ENCODE data around the gene RAB6B. TPM values are rescaled to one million over a fixed set of nuclear protein-coding genes. Genes with fewer than 3 reads are reported as not detected.

Gene RAB6B
- total and polyA plus RNA-seq, 2 of the 8 experiments (the other 6 are each of a cell fraction or from before 2014, with no cell fraction given), result 7.9 to 15.6 TPM

- CTCF ChIA-PET (ENCODE audit: partially characterized antibody), result interaction anchor here (0.6 to 1.5 kb wide), 11 partner anchors 8 to 737 kb away, joined by 3 to 9 read pairs (median 3); no protein-coding TSS in a partner anchor
- no peak overlapping the region for H3K9ac ChIP-seq (replicated peaks in 1 of 4; ENCODE audit: extremely low read depth in 1 of 4, low read depth in 3 of 4, low read length in 3 of 4)
- no peak overlapping the region for H2AFZ ChIP-seq (ENCODE audit: low read length)
- no peak overlapping the region for H3K4ac ChIP-seq (replicated peaks; ENCODE audit: insufficient read length, low read depth, low read length)
- POLR2A ChIA-PET (ENCODE audit: partially characterized antibody), result no interaction called here
- H3K4me2 ChIP-seq (ENCODE audit: insufficient read depth in 1 of 2, low read depth in 2 of 2, low read length in 2 of 2), result no peak overlapping the region
- H2BK120ac ChIP-seq (replicated peaks; ENCODE audit: low read depth, low read length), result no peak overlapping the region
- H3K14ac ChIP-seq (ENCODE audit: insufficient read length), result no peak overlapping the region
- H4K8ac ChIP-seq (ENCODE audit: extremely low read depth, insufficient read depth, low read length), result no peak overlapping the region
- H3K4me3 ChIP-seq (ENCODE audit: extremely low read depth in 1 of 4, insufficient read depth in 2 of 4, low read depth in 3 of 4, low read length in 4 of 4), result no peak overlapping the region
- H3K23ac ChIP-seq (ENCODE audit: insufficient read length), result no peak overlapping the region
- no peaks in the 10 kb centered on the region for H3K79me1 ChIP-seq (ENCODE audit: low read depth, low read length)
- FAIRE-seq, result no peak
- TF ChIP-seq ZNF274 (IDR thresholded peaks at IDR 0.05; ENCODE audit: borderline replicate concordance, extremely low read depth, low read length) (no peak), SIRT6 (IDR thresholded peaks at IDR 0.05; ENCODE audit: low read length) (no peak), CREB1 (IDR thresholded peaks at IDR 0.05) (no peak), TCF12 (IDR thresholded peaks at IDR 0.05; ENCODE audit: low read depth, low read length) (no peak), CTBP2 (IDR thresholded peaks at IDR 0.05; ENCODE audit: borderline replicate concordance, insufficient read depth, insufficient read length, low read length) (no peak), NRF1 (IDR thresholded peaks at IDR 0.05; ENCODE audit: low read depth, low read length) (no peak), RAD21 (IDR thresholded peaks at IDR 0.05 in 1 of 2, conservative IDR thresholded peaks at IDR 0.05 in 1 of 2; ENCODE audit: low read depth in 2 of 2, low read length in 2 of 2) (no peak), EZH2 (IDR thresholded peaks at IDR 0.05; ENCODE audit: low read depth, low read length, severe bottlenecking) (no peak), HDAC2 (IDR thresholded peaks at IDR 0.05; ENCODE audit: borderline replicate concordance in 1 of 2, low read depth in 2 of 2, low read length in 2 of 2) (no peak), SP4 (IDR thresholded peaks at IDR 0.05; ENCODE audit: low read length) (no peak), NANOG (IDR thresholded peaks at IDR 0.05; ENCODE audit: insufficient read depth, low read depth, low read length, poor library complexity, severe bottlenecking) (no peak), SP2 (IDR thresholded peaks at IDR 0.05; ENCODE audit: low read length) (no peak), CEBPB (IDR thresholded peaks at IDR 0.05; ENCODE audit: low read depth, low read length) (no peak), KDM4A (IDR thresholded peaks at IDR 0.05; ENCODE audit: low read depth, low read length, severe bottlenecking) (no peak)
- H3K18ac ChIP-seq (ENCODE audit: extremely low read depth, low read length), result no peak overlapping the region
- no peak overlapping the region for H2BK15ac ChIP-seq (ENCODE audit: low read length)
- no peak overlapping the region for H4K91ac ChIP-seq (replicated peaks; ENCODE audit: insufficient read length, low read length)
- DNase-seq (ENCODE audit: low read depth in 1 of 2, low spot score in 2 of 2), result no peak
- no peaks in the 10 kb centered on the region for H3K79me2 ChIP-seq (ENCODE audit: control insufficient read depth in 1 of 2, insufficient read depth in 2 of 2, low read length in 2 of 2)
- H4K5ac ChIP-seq (ENCODE audit: insufficient read length, low read depth, low read length), result no peak overlapping the region
- H4K20me1 ChIP-seq (replicated peaks in 1 of 2; ENCODE audit: control insufficient read depth in 1 of 2, insufficient read depth in 2 of 2, low read length in 2 of 2), result no peaks in the 10 kb centered on the region
- 88% methylated on average over 5 of the region's 5 CpGs; no CpG with 5 or more reads in 1 of the 2 experiments for WGBS, 2 experiments (ENCODE audit: extremely low coverage in 1 of 2, insufficient coverage in 1 of 2, insufficient read length in 1 of 2, insufficient replicate concordance in 2 of 2, low coverage in 1 of 2, low lambda C conversion rate in 2 of 2, missing lambda C conversion rate in 1 of 2)
- no peaks in the 10 kb centered on the region; a peak in 1 of 4 replicates for H3K9me3 ChIP-seq (ENCODE audit: insufficient read depth in 2 of 2, low read depth in 1 of 2, low read length in 1 of 2)
- H2BK5ac ChIP-seq (ENCODE audit: low read depth, low read length), result no peak overlapping the region
- H2BK12ac ChIP-seq (ENCODE audit: low read depth, low read length), result no peak overlapping the region
- H3K23me2 ChIP-seq (ENCODE audit: low read depth, low read length), result no peaks in the 10 kb centered on the region
- no peaks in the 10 kb centered on the region for H3K36me3 ChIP-seq (ENCODE audit: control insufficient read depth in 2 of 4, insufficient read depth in 4 of 4, low read length in 3 of 4)
- no peak overlapping the region for H3K27ac ChIP-seq (ENCODE audit: low read depth, low read length)
- H3K4me1 ChIP-seq (replicated peaks in 1 of 4; ENCODE audit: control insufficient read depth in 3 of 4, insufficient read depth in 4 of 4, low read length in 3 of 4), result no peaks in the 10 kb centered on the region
- peaks cover 4 to 12% (median 8%) of the 10 kb centered on the region in 4 experiments for H3K27me3 ChIP-seq (replicated peaks in 1 of 4; ENCODE audit: control insufficient read depth in 3 of 4, extremely low read depth in 1 of 4, insufficient read depth in 3 of 4, low read length in 3 of 4)
- no peak overlapping the region for H2BK20ac ChIP-seq (ENCODE audit: low read length)
- H3K56ac ChIP-seq (replicated peaks; ENCODE audit: insufficient read length, low read depth, low read length), result no peak overlapping the region
- no peak overlapping the region for H2AK5ac ChIP-seq (ENCODE audit: low read depth, low read length)
Measured at GRCh38 chr3:133901847-133902246, 6.2 kb upstream of the RAB6B start.

Data from H1 (cell line).